Stimulated activated CD8-positive, alpha-beta memory T cell treated with anti-CD3 and anti-CD28 coated beads, Interleukin-15, amount 100 ng/mL, for 1 hour (primary cell): ENCODE measurements around the gene CCDC188.

Experiments used
- DNase-seq: peaks from one replicate; pipeline ENCODE4 v3.0.0-alpha.2; 2020; ENCODE audit warnings: low read depth

CCDC188 gene

GRCh38 chr22:20147237-20147988 lies 3.4 kb downstream of the CCDC188 start:
- DNase-seq, result no peak

- no peak for DNase-seq
Measured at GRCh38 chr22:20146777-20147176, 4.1 kb downstream of the CCDC188 start.

GRCh38 chr22:20145832-20146223 lies 5.0 kb downstream of the CCDC188 start:
- no peak for DNase-seq

- no peak for DNase-seq
Measured at GRCh38 chr22:20145206-20145831, 5.5 kb downstream of the CCDC188 start.

GRCh38 chr22:20143883-20144665 lies 6.8 kb downstream of the CCDC188 start:
- no peak for DNase-seq

GRCh38 chr22:20142711-20143621 lies 7.9 kb downstream of the CCDC188 start:
- DNase-seq, result no peak

- no peak for DNase-seq
Measured at GRCh38 chr22:20141186-20142077, 9.4 kb downstream of the CCDC188 start.

GRCh38 chr22:20140521-20140964 lies 10.3 kb downstream of the CCDC188 start:
- DNase-seq, result no peak

- no peak for DNase-seq
Measured at GRCh38 chr22:20140107-20140445, 10.8 kb downstream of the CCDC188 start.

GRCh38 chr22:20139391-20140106 lies 11.3 kb downstream of the CCDC188 start:
- DNase-seq, result no peak

GRCh38 chr22:20138868-20139267 lies 12.0 kb downstream of the CCDC188 start:
- no peak for DNase-seq

- no peak for DNase-seq
Measured at GRCh38 chr22:20138417-20138738, 12.5 kb downstream of the CCDC188 start.

- no peak for DNase-seq
Measured at GRCh38 chr22:20137671-20138416, 13.0 kb downstream of the CCDC188 start.

- DNase-seq, result no peak
Measured at GRCh38 chr22:20137113-20137512, 13.7 kb downstream of the CCDC188 start.

- no peak for DNase-seq
Measured at GRCh38 chr22:20136603-20136873, 14.3 kb downstream of the CCDC188 start.

GRCh38 chr22:20135806-20136602 lies 14.9 kb downstream of the CCDC188 start:
- DNase-seq, result no peak

- no peak for DNase-seq
Measured at GRCh38 chr22:20135265-20135664, 15.6 kb downstream of the CCDC188 start.

- DNase-seq, result no peak
Measured at GRCh38 chr22:20133930-20134549, 16.8 kb downstream of the CCDC188 start.
